Measurements from ENCODE around the gene VPS54.
A peak's percentile ranks its signal among the peaks of the same experiment; 100 is the strongest.
"Not testable (repeated sequence)": the region's sequence is repeated elsewhere in the genome, so short reads cannot be mapped to it uniquely, and the experiment has no call there.

VPS54 gene

GRCh38 chr2:64023485-64024258, 4.4 kb upstream of the VPS54 start:
- peak; percentile 19 for DNase-seq

GRCh38 chr2:64021578-64021977, 2.4 kb upstream of the VPS54 start:
- DNase-seq = peak; percentile 52

GRCh38 chr2:64019975-64020528, 824 bp upstream of the VPS54 start:
- DNase-seq = no peak

GRCh38 chr2:64018701-64019082, 536 bp downstream of the VPS54 start:
- DNase-seq = peak; percentile 67

DNA sequence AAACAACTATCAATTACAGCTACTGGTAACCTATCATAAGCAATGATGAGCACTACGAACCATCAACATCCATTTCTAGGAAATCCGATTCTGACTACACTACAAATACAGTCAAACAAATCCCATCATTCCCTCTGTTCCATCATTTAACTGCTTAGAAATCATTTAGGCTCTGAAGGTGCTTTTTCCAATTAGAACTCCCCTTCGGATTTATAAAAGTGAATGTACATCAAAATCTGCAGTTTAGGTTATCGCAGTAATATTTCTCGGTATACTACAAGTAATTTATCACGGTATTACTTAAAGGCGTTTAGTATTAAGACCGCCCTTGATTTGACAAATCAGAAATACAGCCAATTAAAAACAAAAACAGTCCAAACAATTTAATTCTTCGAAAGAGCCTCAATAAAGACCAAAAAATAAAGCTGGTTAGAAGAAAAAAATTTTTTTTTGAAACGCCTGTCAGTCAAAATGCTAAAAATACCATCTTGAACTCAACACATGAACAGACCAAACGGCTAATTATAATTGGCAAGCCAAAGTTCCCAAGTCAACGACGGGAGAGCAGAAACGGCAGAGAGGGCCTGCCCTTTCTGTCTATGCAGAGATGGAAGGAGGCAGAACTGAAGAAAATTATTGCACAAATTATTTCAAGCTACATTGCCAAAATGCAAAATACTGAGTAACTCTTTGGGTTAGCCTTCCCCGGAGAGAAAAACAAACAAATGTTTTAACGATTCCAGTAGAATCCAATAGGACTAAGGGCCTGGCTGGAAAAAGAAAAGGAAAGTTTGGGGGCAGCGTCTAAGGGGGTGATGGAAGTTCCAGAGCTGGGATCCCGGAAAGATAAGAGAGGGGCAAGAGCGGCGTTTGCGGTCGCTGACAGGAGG, 1.2 kb downstream of the VPS54 start:
- peak; percentile 71 for DNase-seq

DNA sequence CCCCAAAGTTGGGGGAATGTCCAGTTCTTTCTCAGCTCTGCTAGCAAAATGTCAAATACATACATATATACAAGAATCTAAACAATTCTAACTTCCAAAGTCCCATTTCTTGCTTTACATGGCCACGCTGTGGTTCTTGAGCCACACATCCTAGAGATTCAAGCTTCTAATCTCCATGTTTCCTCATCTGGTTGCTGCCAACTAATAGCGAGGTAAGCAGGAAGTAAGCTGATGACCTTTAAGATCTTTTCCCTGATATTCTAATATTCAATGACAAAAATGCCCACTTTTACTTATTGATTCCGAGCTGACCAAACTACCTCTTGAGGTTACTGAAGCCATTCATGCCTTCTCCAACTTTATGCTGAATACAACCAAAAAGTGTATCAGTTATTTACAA, 3.3 kb downstream of the VPS54 start:
- no peak for DNase-seq

DNA sequence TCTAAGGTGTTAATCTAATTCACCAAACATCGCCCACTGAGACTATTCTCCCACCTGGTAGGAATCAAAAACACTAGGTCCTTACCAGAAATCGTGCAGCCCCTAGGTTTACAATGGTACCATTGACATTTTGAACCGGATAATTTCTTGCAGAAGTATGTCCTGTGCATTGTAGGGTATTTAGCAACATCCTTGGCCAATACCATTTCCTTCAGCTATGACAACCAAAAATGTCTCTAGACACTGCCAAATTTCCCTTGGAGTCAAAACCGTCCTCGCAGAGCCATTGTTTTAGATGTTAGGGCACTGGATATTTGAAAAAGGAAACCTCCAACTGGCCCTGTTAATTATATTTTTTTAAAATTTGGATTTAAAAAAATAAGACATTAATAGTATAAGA, 3.8 kb downstream of the VPS54 start:
- DNase-seq = no peak

DNA sequence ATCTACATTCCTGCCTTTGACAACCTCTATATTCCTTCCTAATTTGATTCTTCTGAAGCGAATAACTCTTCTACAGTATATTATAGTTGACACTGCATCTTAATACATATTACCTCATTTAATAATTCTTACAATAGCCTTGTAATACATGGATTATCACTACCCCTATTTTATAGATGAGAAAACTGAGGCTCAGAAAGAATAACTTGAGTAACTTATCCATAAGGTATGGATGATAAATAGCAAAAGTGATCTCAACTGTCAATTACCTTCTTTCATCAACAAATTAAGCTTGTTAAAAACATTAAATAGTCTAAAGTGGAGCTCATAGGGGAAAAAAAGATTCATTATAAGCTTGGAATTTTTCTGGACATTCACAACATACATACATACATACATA, 4.6 kb downstream of the VPS54 start:
- DNase-seq = no peak

GRCh38 chr2:64013053-64013452, 6.2 kb downstream of the VPS54 start:
- DNase-seq = no peak

DNA sequence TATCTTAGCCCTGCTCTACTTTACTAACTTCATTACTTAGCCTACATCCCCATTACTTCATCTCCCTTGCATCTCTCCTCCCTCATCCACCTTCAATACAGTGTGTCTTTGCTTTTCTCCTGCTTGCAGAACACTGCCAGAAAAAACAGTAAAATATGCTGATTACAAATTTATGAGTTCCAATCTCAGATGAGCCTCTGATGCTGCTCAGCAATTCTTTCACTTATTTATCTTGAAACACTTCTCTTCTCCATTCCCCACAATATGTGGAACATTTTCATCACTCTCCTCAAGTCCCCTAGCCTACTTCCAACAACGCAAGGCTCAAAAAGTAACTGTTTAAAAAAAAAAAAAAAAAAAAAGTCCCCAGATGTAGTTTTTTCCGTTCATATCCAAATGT, 7.1 kb downstream of the VPS54 start:
- no peak for DNase-seq

DNA sequence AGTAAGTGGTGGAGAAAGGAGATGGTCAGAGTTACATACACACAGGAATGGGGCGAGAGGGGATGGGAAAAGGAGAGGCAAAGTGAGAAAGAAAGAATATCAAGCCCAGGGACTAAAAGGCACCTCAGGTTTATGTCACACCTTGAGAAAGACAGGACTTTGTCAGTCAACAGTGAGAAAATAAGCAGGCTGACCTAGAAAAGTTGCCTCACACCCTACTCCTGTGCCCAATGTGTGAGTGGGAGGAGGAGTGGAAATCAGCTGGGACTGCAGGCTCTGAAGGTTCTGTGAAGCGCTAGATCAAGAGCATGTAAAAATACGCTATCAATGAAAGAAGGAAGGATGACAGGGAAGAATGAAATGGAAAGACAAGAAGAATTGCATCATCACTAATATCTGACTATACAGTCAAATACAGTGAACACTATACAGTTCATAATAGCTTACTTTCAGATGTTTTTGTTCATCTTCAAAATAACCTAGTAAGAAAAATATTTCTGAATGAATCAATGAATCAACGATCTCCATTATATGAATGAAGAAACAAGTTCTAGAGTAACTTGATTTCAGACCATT, 10.7 kb downstream of the VPS54 start:
- no peak for DNase-seq

GRCh38 chr2:64007924-64008323, 11.3 kb downstream of the VPS54 start:
- DNase-seq = no peak

DNA sequence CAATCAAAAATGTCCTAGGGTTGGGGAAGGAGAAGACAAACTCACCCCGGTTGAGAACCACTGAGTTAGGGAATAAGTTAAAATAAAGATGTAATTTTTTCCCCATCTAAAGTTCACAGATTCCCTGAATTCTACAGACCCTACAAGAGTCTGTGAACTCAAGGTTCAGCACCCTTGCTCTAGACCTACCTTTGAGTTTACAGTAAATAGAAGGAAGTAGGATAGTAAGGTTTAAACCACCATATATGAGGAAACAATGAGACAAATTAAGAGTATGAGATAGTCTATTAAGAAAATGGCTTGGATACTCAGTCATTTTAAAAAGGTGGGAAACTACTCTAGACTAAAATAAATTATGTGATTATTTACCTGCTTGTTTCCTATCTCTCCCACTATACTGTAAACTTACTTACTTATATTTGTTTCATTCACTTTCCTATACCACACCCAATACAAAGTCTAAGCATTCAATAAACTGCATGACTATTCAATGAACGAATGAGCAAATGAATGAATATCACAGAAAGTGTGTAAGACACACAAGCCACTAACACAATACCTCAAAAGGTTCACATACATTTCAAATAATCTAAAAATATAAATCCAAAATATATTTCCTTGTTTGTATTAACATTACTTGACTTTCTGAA, 13.4 kb downstream of the VPS54 start:
- no peak for DNase-seq

DNA sequence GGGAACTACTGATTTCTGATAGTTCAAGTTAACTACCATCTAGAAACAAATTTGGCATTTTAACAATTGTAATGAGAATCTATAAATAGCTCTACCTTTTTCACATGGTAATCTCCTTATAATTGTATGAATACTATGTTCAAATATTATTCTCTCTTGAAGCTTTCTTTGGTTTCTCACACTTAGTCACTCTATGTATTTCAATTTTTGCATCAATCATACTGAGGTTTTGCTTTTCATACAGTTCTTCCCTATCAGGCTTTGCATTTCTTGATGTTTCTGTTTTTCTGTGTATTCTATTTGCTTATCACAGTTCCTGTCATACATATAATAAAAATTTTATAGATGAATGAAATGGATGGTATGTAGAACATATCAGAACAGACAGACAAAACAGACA, 16.0 kb downstream of the VPS54 start:
- DNase-seq = no peak

- no peak for DNase-seq
Measured at GRCh38 chr2:64001382-64002101, 17.7 kb downstream of the VPS54 start.

DNA sequence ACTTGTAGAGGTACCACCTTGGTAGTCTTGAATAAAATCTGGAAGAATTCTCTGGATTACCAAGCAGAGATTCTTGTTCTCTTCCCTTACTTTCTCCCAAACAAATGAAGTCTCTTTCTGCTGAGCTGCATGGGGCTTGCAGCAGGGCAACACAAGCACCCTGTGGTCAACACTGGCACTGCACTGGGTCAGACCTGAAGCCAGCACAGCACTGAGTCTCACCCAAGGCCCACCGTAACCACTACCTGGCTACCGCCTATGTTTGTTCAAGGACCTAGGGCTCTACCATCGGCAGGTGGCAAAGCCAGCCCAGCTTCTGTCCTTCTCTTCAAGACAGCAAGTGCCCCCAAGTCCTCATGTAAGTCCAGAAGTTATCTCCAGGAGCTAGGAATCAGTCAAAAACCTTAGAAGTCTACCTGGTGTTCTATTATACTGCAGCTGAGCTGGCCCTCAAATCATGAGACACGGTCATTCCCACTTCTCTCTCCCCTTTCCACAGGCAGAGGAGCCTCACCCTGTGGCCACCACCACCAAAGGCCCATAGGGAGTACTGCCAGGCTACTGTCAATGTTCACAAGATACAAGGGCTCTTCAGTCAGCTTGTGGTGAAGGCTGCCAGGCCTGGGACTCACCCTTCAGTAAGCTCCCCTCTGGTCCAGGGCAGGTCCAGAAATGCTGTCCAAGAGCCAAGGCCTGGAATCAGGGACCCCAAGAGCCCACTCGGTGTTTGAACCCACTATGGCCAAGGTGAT, 18.4 kb downstream of the VPS54 start:
- no peak for DNase-seq

DNA sequence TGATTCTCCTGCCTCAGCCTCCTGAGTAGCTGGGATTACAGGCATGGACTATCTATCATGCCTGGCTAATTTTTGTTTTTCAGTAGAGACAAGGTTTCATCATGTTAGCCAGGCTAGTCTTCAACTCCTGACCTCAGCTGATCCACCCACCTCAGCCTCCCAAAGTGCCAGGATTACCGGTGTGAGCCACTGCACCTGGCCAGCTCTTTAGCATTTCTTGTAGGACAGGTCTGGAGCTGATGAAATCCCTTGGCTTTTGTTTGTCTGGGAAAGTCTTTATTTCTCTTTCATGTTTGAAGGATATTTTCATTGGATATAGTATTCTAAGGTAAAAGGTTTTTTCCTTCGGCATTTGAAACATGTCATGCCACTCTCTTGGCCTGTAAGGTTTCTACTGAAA, 20.2 kb downstream of the VPS54 start:
- DNase-seq = no peak

DNA sequence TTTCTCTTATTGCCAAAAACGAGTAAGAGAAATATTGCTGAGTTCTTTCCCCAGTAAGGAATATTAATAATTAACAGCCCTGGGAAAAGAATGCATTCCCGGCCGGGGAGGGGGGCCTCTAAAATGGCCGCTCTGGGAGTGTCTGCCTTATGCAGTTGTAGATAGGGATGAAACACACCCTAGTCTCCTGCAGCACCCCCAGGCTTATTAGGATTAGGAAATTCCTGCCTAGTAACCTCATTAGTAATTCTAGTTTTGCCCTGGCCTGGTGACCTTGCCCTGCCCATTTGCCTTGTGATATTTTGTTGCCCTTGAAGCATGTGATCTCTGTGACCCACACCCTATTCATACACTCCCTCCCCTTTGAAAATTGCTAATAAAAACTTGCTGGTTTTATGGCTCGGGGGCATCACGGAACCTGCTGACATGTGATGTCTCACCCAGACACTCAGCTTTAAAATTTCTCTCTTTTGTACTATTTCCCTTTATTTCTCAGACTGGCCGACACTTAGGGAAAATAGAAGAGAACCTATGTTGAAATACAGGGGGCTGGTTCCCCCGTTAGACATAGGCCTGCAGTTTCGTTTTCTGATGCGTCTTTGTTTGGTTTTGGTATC, 22.5 kb downstream of the VPS54 start:
- DNase-seq = not testable (repeated sequence)

DNA sequence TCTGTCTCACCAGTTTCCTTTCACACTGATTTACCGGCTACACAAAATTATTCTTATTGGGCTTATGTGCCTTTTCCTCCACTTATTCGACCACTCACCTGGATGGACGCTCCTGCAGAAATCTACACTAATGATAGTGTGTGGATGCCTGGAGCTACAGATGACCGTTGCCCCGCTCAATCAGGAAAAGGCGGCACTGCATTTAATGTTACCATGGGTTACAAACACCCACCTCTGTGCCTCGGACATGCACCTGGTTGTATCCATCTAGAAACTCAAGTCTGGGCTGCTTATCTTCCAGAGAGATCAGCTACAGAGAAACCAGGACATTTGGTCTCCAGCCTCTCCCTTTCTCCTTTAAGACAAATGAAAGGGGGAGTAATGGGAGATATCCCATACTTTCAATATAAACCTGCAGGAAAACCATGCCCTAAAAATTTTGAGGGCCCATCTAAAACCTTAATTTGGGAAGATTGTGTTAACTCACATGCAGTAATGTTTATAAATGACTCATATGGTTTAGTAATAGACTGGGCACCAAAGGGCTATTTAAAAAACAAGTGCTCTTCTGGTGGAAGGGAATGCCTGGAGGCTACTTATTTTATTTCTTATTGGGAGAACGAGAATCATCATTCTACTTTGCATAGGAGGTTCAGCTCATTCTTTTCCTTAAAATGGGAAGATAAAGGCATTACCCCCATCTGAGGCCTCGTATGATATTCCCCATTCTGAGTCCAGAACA, 24.7 kb downstream of the VPS54 start:
- not testable (repeated sequence) for DNase-seq

- no peak for DNase-seq
Measured at GRCh38 chr2:63993871-63994270, 25.4 kb downstream of the VPS54 start.
